MCF 10A (cell line): ENCODE data around the gene PTPN6. TPM values are rescaled to one million over a fixed set of nuclear protein-coding genes. Genes with fewer than 3 reads are reported as not detected.

Source experiments
- BruUV-seq: library from RNA; stranded (reverse); fragments of 400-500 nt; replicated peaks from 2 replicates; lab custom pipeline; 2021; lab: Mats Ljungman, UMichigan
- CTCF ChIA-PET: fragments of 300-600 bp; sonication (Branson Sonifier 250); formaldehyde crosslinking; extraction: SDS; loops from one replicate; lab custom pipeline; 2021; ENCODE audit warnings: antibody characterized with exemption, inconsistent platforms; lab: Yijun Ruan, JAX
- POLR2A ChIA-PET: fragments of 300-600, 350-650 bp; sonication (Branson Sonifier 250); formaldehyde crosslinking; extraction: SDS; loops from one replicate; lab custom pipeline; 2020; ENCODE audit warnings: antibody characterized with exemption, inconsistent platforms; lab: Yijun Ruan, JAX
- DNase-seq: peaks from one replicate; pipeline ENCODE4 v3.0.0-alpha.2; 2018; ENCODE audit not compliant: unreplicated experiment
- H3K27ac Mint-ChIP-seq: one replicate; pipeline ENCODE4 v1.8.0; 2022; ENCODE audit warnings: mild to moderate bottlenecking, low read depth, mixed read lengths; ENCODE audit not compliant: unreplicated experiment
- H3K27me3 Mint-ChIP-seq: one replicate; pipeline ENCODE4 v1.8.0; 2022; ENCODE audit warnings: mixed read lengths; ENCODE audit not compliant: insufficient read depth, unreplicated experiment
- H3K36me3 Mint-ChIP-seq: one replicate; pipeline ENCODE4 v1.8.0; 2022; ENCODE audit warnings: mild to moderate bottlenecking, moderate library complexity, mixed read lengths; ENCODE audit not compliant: insufficient read depth, unreplicated experiment
- H3K4me1 Mint-ChIP-seq: one replicate; pipeline ENCODE4 v1.8.0; 2022; ENCODE audit warnings: mixed read lengths; ENCODE audit not compliant: insufficient read depth, unreplicated experiment
- H3K4me3 Mint-ChIP-seq: one replicate; pipeline ENCODE4 v1.8.0; 2022; ENCODE audit warnings: mild to moderate bottlenecking, moderate library complexity, mixed read lengths; ENCODE audit not compliant: unreplicated experiment
- H3K9me3 Mint-ChIP-seq: one replicate; pipeline ENCODE4 v1.8.0; 2022; ENCODE audit warnings: mixed read lengths; ENCODE audit not compliant: unreplicated experiment
- intact Hi-C: fragments of 100-400 bp; cut with micrococcal nuclease; formaldehyde crosslinking; loops from 2 replicates; pipeline ENCODE4 v1.14.1; 2022
- total RNA-seq: library from RNA; stranded (reverse); gene quantifications from 2 replicates; pipeline ENCODE4 v1.2.3, GENCODE V29; 2022
- TF ChIP-seq, protein P1 (sequence below): fragments of 200-600 bp; IDR thresholded peaks from one replicate; pipeline ENCODE4 v1.8.0; 2022; ENCODE audit warnings: antibody characterized with exemption, mild to moderate bottlenecking; ENCODE audit not compliant: unreplicated experiment

The PTPN6 gene
- total RNA-seq, 1 experiment from 2014 or later, result 10.3 TPM

GRCh38 chr12:6957151-6957701 is 6.1 kb downstream of the PTPN6 start:
- POLR2A ChIA-PET, result interaction anchor here (0.6 to 1.5 kb wide), 2 partner anchors 13 to 57 kb away, joined by 3 to 6 read pairs; partner anchors contain the start of genes C12orf57 and RNU7-1

GRCh38 chr12:6957741-6958608 is 6.8 kb downstream of the PTPN6 start:
- intact Hi-C loops, result no loop called here
- no TSS peak for BruUV-seq
- H3K4me3 Mint-ChIP-seq, result no peak overlapping the region
- H3K27me3 Mint-ChIP-seq, result no peaks in the 10 kb centered on the region
- no peaks in the 10 kb centered on the region for H3K9me3 Mint-ChIP-seq
- ChIA-PET CTCF (interaction anchor here (0.6 to 4.1 kb wide), 3 partner anchors 12 to 250 kb away, joined by 3 to 31 read pairs (median 3); no protein-coding TSS in a partner anchor), POLR2A (interaction anchor here (0.6 to 1.5 kb wide), 2 partner anchors 11 to 14 kb away, joined by 3 to 6 read pairs; partner anchors contain the start of genes C12orf57 and RNU7-1)
- no peak for DNase-seq
- H3K4me1 Mint-ChIP-seq, result peaks cover 27% of the 10 kb centered on the region
- TF ChIP-seq, protein P1, sequence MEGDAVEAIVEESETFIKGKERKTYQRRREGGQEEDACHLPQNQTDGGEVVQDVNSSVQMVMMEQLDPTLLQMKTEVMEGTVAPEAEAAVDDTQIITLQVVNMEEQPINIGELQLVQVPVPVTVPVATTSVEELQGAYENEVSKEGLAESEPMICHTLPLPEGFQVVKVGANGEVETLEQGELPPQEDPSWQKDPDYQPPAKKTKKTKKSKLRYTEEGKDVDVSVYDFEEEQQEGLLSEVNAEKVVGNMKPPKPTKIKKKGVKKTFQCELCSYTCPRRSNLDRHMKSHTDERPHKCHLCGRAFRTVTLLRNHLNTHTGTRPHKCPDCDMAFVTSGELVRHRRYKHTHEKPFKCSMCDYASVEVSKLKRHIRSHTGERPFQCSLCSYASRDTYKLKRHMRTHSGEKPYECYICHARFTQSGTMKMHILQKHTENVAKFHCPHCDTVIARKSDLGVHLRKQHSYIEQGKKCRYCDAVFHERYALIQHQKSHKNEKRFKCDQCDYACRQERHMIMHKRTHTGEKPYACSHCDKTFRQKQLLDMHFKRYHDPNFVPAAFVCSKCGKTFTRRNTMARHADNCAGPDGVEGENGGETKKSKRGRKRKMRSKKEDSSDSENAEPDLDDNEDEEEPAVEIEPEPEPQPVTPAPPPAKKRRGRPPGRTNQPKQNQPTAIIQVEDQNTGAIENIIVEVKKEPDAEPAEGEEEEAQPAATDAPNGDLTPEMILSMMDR, result no peak
- H3K27ac Mint-ChIP-seq, result no peak overlapping the region
- H3K36me3 Mint-ChIP-seq, result peaks cover 12% of the 10 kb centered on the region

More at GRCh38 chr12:6957151-6957701, 6.1 kb downstream of the PTPN6 start:
- CTCF ChIA-PET, result interaction anchor here (0.6 to 4.1 kb wide), 3 partner anchors 11 to 249 kb away, joined by 3 to 31 read pairs (median 3); no protein-coding TSS in a partner anchor
- H3K36me3 Mint-ChIP-seq, result peaks cover 6% of the 10 kb centered on the region
- no peak overlapping the region for H3K27ac Mint-ChIP-seq
- no peak overlapping the region for H3K4me3 Mint-ChIP-seq
- H3K27me3 Mint-ChIP-seq, result no peaks in the 10 kb centered on the region
- peaks cover 19% of the 10 kb centered on the region for H3K4me1 Mint-ChIP-seq
- no TSS peak for BruUV-seq
- DNase-seq, result no peak
- intact Hi-C loops, result no loop called here
- TF ChIP-seq, protein P1, result no peak
- H3K9me3 Mint-ChIP-seq, result no peaks in the 10 kb centered on the region

GRCh38 chr12:6958609-6959057 is 7.5 kb downstream of the PTPN6 start:
- CTCF ChIA-PET, result interaction anchor here (0.6 to 4.1 kb wide), 4 partner anchors 12 to 155 kb away, joined by 3 to 31 read pairs (median 3); no protein-coding TSS in a partner anchor
- Mint-ChIP-seq H3K4me3 (no peak overlapping the region), H3K9me3 (no peaks in the 10 kb centered on the region), H3K36me3 (peaks cover 13% of the 10 kb centered on the region), H3K27me3 (no peaks in the 10 kb centered on the region), H3K27ac (no peak overlapping the region), H3K4me1 (peaks cover 27% of the 10 kb centered on the region)
- no TSS peak for BruUV-seq
- intact Hi-C loops, result no loop called here
- POLR2A ChIA-PET, result interaction anchor here (0.6 to 1.5 kb wide), 2 partner anchors 12 to 14 kb away, joined by 3 to 6 read pairs; partner anchors contain the start of genes C12orf57 and RNU7-1
- DNase-seq, result no peak
- TF ChIP-seq, protein P1, result no peak
